ENCODE data around the gene RPSA.

- TF ChIP-seq CTCF (IDR thresholded peaks at IDR 0.05) (no peak), POLR2A (IDR thresholded peaks at IDR 0.05) (no peak)
Measured at GRCh38 chr3:39362192-39362591, 44.3 kb upstream of the RPSA start.
